Neural cell (in vitro differentiated cells): ENCODE data around the gene PLAAT2. TPM values are rescaled to one million over a fixed set of nuclear protein-coding genes. Genes with fewer than 3 reads are reported as not detected.
A peak's percentile ranks its signal among the peaks of the same experiment; 100 is the strongest.

Experiments used
- H2AFZ ChIP-seq: fragments of 200-600, 300-800 bp; sonication (generic), shearing (Covaris generic); 2 replicates; pipeline ENCODE4 v1.6.0; 2014; ENCODE audit warnings: low read depth, mild to moderate bottlenecking, antibody characterized with exemption, low read length, moderate library complexity
- H3F3A ChIP-seq: fragments of 200-600 bp; shearing (Covaris generic); 2 replicates; pipeline ENCODE4 v1.6.1; 2016; ENCODE audit warnings: mild to moderate bottlenecking, moderate library complexity, mixed read lengths, antibody characterized with exemption, low read length; ENCODE audit not compliant: insufficient read depth, poor library complexity, severe bottlenecking
- H3K27ac ChIP-seq: fragments of 200-600, 300-800 bp; sonication (generic), shearing (Covaris generic); 2 replicates; pipeline ENCODE4 v1.5.1; 2014; ENCODE audit warnings: mild to moderate bottlenecking, low read length, moderate library complexity
- H3K27me3 ChIP-seq: fragments of 300-800, 200-600 bp; sonication (generic), shearing (Covaris generic); 2 replicates; pipeline ENCODE4 v1.6.0; 2014; ENCODE audit warnings: mild to moderate bottlenecking, low read depth, low read length, moderate library complexity; ENCODE audit not compliant: insufficient read depth
- H3K36me3 ChIP-seq: fragments of 300-800, 200-600 bp; sonication (generic), shearing (Covaris generic); 2 replicates; pipeline ENCODE4 v1.5.1; 2014; ENCODE audit warnings: mild to moderate bottlenecking, antibody characterized with exemption, low read length, moderate library complexity; ENCODE audit not compliant: insufficient read depth
- H3K4me2 ChIP-seq: fragments of 300-800, 200-600 bp; sonication (generic), shearing (Covaris generic); 2 replicates; pipeline ENCODE4 v1.6.0; 2014; ENCODE audit warnings: mild to moderate bottlenecking, low read length
- H3K4me3 ChIP-seq: fragments of 300-800, 200-600 bp; sonication (generic), shearing (Covaris generic); 2 replicates; pipeline ENCODE4 v1.5.1; 2014; ENCODE audit warnings: mild to moderate bottlenecking, low read length, moderate library complexity
- H3K79me2 ChIP-seq: fragments of 200-600 bp; shearing (Covaris generic); replicated peaks from 2 replicates; pipeline ENCODE4 v1.6.0; 2014; ENCODE audit warnings: mild to moderate bottlenecking, low read length, moderate library complexity; ENCODE audit not compliant: insufficient read depth
- H3K9ac ChIP-seq: fragments of 300-800, 200-600 bp; sonication (generic), shearing (Covaris generic); 2 replicates; pipeline ENCODE4 v1.6.1; 2016; ENCODE audit warnings: mild to moderate bottlenecking, low read length, mixed read lengths
- H3K9me2 ChIP-seq: fragments of 200-600 bp; shearing (Covaris generic); 2 replicates; pipeline ENCODE4 v1.6.1; 2016; ENCODE audit warnings: mild to moderate bottlenecking, low read length, mixed read lengths; ENCODE audit not compliant: insufficient read depth
- H3K9me3 ChIP-seq: fragments of 200-600, 300-800 bp; sonication (generic), shearing (Covaris generic); 2 replicates; pipeline ENCODE4 v1.6.1; 2016; ENCODE audit warnings: mild to moderate bottlenecking, mixed run types, low read length, moderate library complexity, mixed read lengths
- H4K20me1 ChIP-seq: fragments of 200-600 bp; shearing (Covaris generic); 2 replicates; pipeline ENCODE4 v1.6.1; 2016; ENCODE audit warnings: mild to moderate bottlenecking, mixed run types; ENCODE audit not compliant: insufficient read depth
- CTCF ChIP-seq: fragments of 450-650 bp; IDR thresholded peaks from 2 replicates; pipeline ENCODE4 v1.5.1; 2014; ENCODE audit warnings: antibody characterized with exemption, mild to moderate bottlenecking, moderate library complexity; ENCODE audit not compliant: poor library complexity, severe bottlenecking
- EP300 ChIP-seq: fragments of 450-650 bp; conservative IDR thresholded peaks from 2 replicates; pipeline ENCODE4 v1.6.1; 2014; ENCODE audit warnings: antibody characterized with exemption, mild to moderate bottlenecking, moderate library complexity; ENCODE audit not compliant: poor library complexity, severe bottlenecking
- EZH2 ChIP-seq: fragments of 200-600, 300-800 bp; shearing (Covaris generic), sonication (generic); IDR thresholded peaks from 2 replicates; pipeline ENCODE4 v1.6.1; 2014; ENCODE audit warnings: antibody characterized with exemption, low read length, borderline replicate concordance, mild to moderate bottlenecking; ENCODE audit not compliant: insufficient read depth, poor library complexity, severe bottlenecking
- MXI1 ChIP-seq: fragments of 450-650 bp; conservative IDR thresholded peaks from 2 replicates; pipeline ENCODE4 v1.6.1; 2014; ENCODE audit warnings: antibody characterized with exemption, mild to moderate bottlenecking; ENCODE audit not compliant: poor library complexity, severe bottlenecking
- POLR2AphosphoS5 ChIP-seq: IDR thresholded peaks from 2 replicates; pipeline ENCODE4 v1.6.1; 2012
- RAD21 ChIP-seq: fragments of 450-650 bp; conservative IDR thresholded peaks from 2 replicates; pipeline ENCODE4 v1.6.1; 2014; ENCODE audit warnings: antibody characterized with exemption, mild to moderate bottlenecking, moderate library complexity
- REST ChIP-seq: IDR thresholded peaks from 2 replicates; pipeline ENCODE4 v1.6.1; 2012; ENCODE audit warnings: borderline replicate concordance
- SMC3 ChIP-seq: fragments of 450-650 bp; conservative IDR thresholded peaks from 2 replicates; pipeline ENCODE4 v1.6.1; 2014; ENCODE audit warnings: antibody characterized with exemption, mild to moderate bottlenecking, moderate library complexity; ENCODE audit not compliant: poor library complexity
- TAF1 ChIP-seq: IDR thresholded peaks from 2 replicates; pipeline ENCODE4 v1.6.1; 2012; ENCODE audit warnings: low read depth
- polyA plus RNA-seq: library from polyadenylated mRNA; depleted of rRNA; stranded (reverse); fragments of >200 nt; gene quantifications from 2 replicates; pipeline ENCODE4 v1.2.3, GENCODE V29; 2014

Gene PLAAT2
- polyA plus RNA-seq, 1 donor from 2014 or later, result not detected

GRCh38 chr11:63556404-63557013, 6.7 kb downstream of the PLAAT2 start:
- Histone ChIP-seq H2AFZ (no peak overlapping the region), H3K27me3 (no peaks in the 10 kb centered on the region), H4K20me1 (no peaks in the 10 kb centered on the region), H3K36me3 (no peaks in the 10 kb centered on the region), H3K9me3 (no peaks in the 10 kb centered on the region), H3K4me3 (no peak overlapping the region), H3K79me2 (no peaks in the 10 kb centered on the region), H3F3A (no peaks in the 10 kb centered on the region), H3K9ac (no peak overlapping the region), H3K27ac (no peak overlapping the region), H3K4me2 (no peak overlapping the region), H3K9me2 (no peaks in the 10 kb centered on the region)
- TF ChIP-seq RAD21, result no peak
- TF ChIP-seq POLR2AphosphoS5, result no peak
- no peak for TF ChIP-seq MXI1
- TF ChIP-seq SMC3, result no peak

- Histone ChIP-seq H3K9me2 (no peaks in the 10 kb centered on the region), H3K9me3 (no peaks in the 10 kb centered on the region), H3K27me3 (no peaks in the 10 kb centered on the region), H3K27ac (peak overlapping the region; percentile 72), H3K4me3 (peak overlapping the region; percentile 48), H3K36me3 (no peaks in the 10 kb centered on the region), H3F3A (no peaks in the 10 kb centered on the region), H3K79me2 (no peaks in the 10 kb centered on the region), H2AFZ (no peak overlapping the region), H3K9ac (peak overlapping the region; percentile 40), H3K4me2 (peak overlapping the region; percentile 27), H4K20me1 (no peaks in the 10 kb centered on the region)
- TF ChIP-seq MXI1 (no peak), POLR2AphosphoS5 (peak; percentile 12), EP300 (peak; percentile 66)
These were observed 8.3 kb downstream of the PLAAT2 start for GRCh38 chr11:63554877-63555223.

GRCh38 chr11:63553759-63554158, 9.4 kb downstream of the PLAAT2 start:
- Histone ChIP-seq H3F3A (no peaks in the 10 kb centered on the region), H3K36me3 (no peaks in the 10 kb centered on the region), H3K9me3 (no peaks in the 10 kb centered on the region), H2AFZ (no peak overlapping the region), H3K79me2 (no peaks in the 10 kb centered on the region), H3K4me3 (no peak overlapping the region), H4K20me1 (no peaks in the 10 kb centered on the region), H3K27ac (peak overlapping the region; percentile 47), H3K9me2 (no peaks in the 10 kb centered on the region), H3K9ac (no peak overlapping the region), H3K4me2 (no peak overlapping the region), H3K27me3 (no peaks in the 10 kb centered on the region)
- TF ChIP-seq REST, result no peak
- no peak for TF ChIP-seq SMC3
- TF ChIP-seq CTCF, result no peak
- no peak for TF ChIP-seq MXI1
- TF ChIP-seq EP300, result no peak
- TF ChIP-seq EZH2, result no peak
- TF ChIP-seq POLR2AphosphoS5, result no peak
- no peak for TF ChIP-seq TAF1
- TF ChIP-seq RAD21, result no peak
